ENCODE measurements around the gene AADACL2.

The AADACL2 gene

DNA sequence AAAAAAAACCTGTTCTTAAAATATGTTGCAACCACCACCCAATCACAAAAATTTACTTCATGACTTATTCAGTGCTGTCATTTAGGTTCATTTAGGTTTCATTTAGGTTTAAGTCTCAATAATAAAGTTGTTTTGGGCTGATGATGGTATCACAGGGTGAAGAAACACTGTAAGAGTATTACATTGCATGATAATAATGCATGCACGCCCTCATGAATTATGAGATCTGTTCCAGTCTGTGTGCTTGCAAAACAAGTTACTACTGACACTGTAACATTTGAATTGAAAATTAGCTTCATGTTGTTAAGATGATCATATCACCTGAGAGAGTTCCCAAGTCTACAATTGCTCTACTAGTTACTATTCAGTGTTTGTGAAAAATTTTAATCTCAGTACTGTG, at the start of gene AADACL2:
TSS of gene AADACL2 (plus strand) at position 315 of the 400 bp plus-strand sequence. CDS start 109 bp downstream, outside the sequence.
- no peak within 1 kb of the TSS for H3K4me3 ChIP-seq (replicated peaks; ENCODE audit: low read depth, low read length)
- no peak for DNase-seq (ENCODE audit: extremely low read depth, low read depth)
- TF ChIP-seq, protein P1, sequence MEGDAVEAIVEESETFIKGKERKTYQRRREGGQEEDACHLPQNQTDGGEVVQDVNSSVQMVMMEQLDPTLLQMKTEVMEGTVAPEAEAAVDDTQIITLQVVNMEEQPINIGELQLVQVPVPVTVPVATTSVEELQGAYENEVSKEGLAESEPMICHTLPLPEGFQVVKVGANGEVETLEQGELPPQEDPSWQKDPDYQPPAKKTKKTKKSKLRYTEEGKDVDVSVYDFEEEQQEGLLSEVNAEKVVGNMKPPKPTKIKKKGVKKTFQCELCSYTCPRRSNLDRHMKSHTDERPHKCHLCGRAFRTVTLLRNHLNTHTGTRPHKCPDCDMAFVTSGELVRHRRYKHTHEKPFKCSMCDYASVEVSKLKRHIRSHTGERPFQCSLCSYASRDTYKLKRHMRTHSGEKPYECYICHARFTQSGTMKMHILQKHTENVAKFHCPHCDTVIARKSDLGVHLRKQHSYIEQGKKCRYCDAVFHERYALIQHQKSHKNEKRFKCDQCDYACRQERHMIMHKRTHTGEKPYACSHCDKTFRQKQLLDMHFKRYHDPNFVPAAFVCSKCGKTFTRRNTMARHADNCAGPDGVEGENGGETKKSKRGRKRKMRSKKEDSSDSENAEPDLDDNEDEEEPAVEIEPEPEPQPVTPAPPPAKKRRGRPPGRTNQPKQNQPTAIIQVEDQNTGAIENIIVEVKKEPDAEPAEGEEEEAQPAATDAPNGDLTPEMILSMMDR (IDR thresholded peaks at IDR 0.05; ENCODE audit: low read depth, low read length, missing control alignments) = no peak

DNA sequence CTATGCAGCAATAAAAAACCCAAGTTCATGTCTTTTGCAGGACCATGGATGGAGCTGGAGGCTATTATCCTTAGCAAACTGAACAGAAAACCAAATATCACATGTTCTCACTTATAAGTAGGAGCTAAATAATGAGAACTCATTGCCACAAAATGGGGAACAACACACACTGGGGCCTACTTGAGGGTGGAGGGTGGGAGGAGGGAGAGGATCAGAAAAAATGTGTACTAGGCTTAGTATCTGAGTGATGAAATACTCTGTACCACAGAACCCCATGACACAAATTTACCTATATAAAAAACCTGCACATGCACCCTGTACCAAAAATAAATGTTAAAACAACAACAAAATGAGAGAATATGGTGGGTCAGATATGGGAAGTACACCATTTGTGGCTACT, 49.6 kb upstream of the AADACL2 start:
- TF ChIP-seq, protein P1 (IDR thresholded peaks at IDR 0.05; ENCODE audit: low read depth, low read length, missing control alignments) = no peak
- DNase-seq (ENCODE audit: extremely low read depth, low read depth) = no peak
- no peak overlapping the region for H3K4me3 ChIP-seq (replicated peaks; ENCODE audit: low read depth, low read length)

- TF ChIP-seq, protein P1 (IDR thresholded peaks at IDR 0.05; ENCODE audit: low read depth, low read length, missing control alignments) = no peak
- no peak overlapping the region for H3K4me3 ChIP-seq (replicated peaks; ENCODE audit: low read depth, low read length)
- DNase-seq (ENCODE audit: extremely low read depth, low read depth) = no peak
Observed at GRCh38 chr3:151686257-151686656, 47.5 kb upstream of the AADACL2 start.

DNA sequence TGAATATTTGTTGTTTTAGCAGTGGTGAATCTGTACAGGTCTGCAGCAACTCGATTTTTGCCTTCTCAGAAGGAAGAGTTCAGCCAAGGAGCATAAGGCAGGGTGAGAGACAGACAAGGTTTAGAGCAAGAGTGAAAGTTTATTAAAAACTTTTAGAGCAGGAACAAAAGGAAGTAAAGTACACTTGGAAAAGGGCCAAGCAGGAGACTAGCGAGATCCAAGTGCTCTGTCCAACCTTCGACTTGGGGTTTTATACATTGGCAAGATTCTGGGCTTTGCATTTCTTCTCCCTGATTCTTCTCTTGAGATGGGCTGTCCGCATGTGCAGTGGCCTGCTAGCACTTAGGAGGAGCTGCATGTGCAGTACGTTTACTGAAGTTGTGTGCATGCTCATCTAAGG, 46.7 kb upstream of the AADACL2 start:
- TF ChIP-seq, protein P1 (IDR thresholded peaks at IDR 0.05; ENCODE audit: low read depth, low read length, missing control alignments) = no peak
- no peak for DNase-seq (ENCODE audit: extremely low read depth, low read depth)
- no peak overlapping the region for H3K4me3 ChIP-seq (replicated peaks; ENCODE audit: low read depth, low read length)

DNA sequence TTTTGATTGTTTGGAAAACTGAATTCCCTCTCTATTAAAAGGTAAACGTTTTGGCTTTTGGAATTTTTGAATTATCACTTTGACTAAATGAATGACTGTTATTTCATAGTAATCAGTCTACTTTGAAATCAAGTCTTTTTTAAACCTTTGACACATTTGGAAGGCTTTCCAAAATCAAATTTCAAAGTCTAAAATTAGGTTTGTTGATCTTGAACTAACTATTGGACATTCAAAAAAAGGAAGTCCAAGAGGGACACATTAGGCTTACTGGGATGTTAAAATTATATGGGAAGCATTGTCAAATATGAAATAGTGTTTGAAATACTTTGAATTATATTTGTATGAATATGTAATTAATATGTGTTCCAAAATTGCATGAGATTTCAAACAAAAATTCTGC, 45.2 kb upstream of the AADACL2 start:
- TF ChIP-seq, protein P1 (IDR thresholded peaks at IDR 0.05; ENCODE audit: low read depth, low read length, missing control alignments) = no peak
- DNase-seq (ENCODE audit: extremely low read depth, low read depth) = no peak
- no peak overlapping the region for H3K4me3 ChIP-seq (replicated peaks; ENCODE audit: low read depth, low read length)

DNA sequence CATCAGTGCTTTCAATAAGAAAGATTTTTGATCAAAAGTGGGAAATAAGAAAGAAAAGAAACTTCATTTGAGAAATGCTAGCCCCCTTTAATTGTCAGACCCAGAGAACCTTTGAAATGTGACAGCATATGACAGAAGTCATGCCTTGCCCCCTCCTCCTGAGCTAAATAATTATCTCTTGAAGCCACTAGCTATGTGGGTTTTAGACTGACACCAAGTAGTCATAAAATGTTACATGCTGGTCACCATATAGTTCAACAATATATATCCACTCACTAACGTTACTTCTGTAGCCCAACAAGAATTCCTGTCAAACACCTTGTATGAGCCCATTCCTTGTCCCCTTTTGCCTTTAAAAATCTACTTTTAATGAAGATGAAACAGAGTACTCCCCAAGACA, 43.1 kb upstream of the AADACL2 start:
- TF ChIP-seq, protein P1 (IDR thresholded peaks at IDR 0.05; ENCODE audit: low read depth, low read length, missing control alignments) = no peak
- H3K4me3 ChIP-seq (replicated peaks; ENCODE audit: low read depth, low read length) = no peak overlapping the region
- no peak for DNase-seq (ENCODE audit: extremely low read depth, low read depth)

- no peak for DNase-seq (ENCODE audit: extremely low read depth, low read depth)
- TF ChIP-seq, protein P1 (IDR thresholded peaks at IDR 0.05; ENCODE audit: low read depth, low read length, missing control alignments) = no peak
Observed at GRCh38 chr3:151697496-151697895, 36.2 kb upstream of the AADACL2 start.

More at GRCh38 chr3:151697496-151697895, 36.2 kb upstream of the AADACL2 start:
- H3K4me3 ChIP-seq (replicated peaks; ENCODE audit: low read depth, low read length) = no peak overlapping the region

All from HFF-Myc (cell line).